Ishikawa (cell line): Measurements from ENCODE around the gene KCNIP4.

Experiments
- CREB1 ChIP-seq: IDR thresholded peaks from 2 replicates; pipeline ENCODE4 v1.6.1; 2012; ENCODE audit warnings: low read depth
- EP300 ChIP-seq: IDR thresholded peaks from 2 replicates; pipeline ENCODE4 v1.6.1; 2012; ENCODE audit warnings: borderline replicate concordance
- FOXM1 ChIP-seq: IDR thresholded peaks from 2 replicates; pipeline ENCODE4 v1.6.1; 2012; ENCODE audit warnings: low read depth, borderline replicate concordance
- ZBTB7A ChIP-seq: IDR thresholded peaks from 2 replicates; pipeline ENCODE4 v1.6.1; 2012; ENCODE audit warnings: low read depth
- TF ChIP-seq, protein P1 (sequence below): IDR thresholded peaks from 2 replicates; pipeline ENCODE4 v1.6.1; 2012; ENCODE audit warnings: low read depth, mild to moderate bottlenecking
- TF ChIP-seq, protein P2 (sequence below): IDR thresholded peaks from 2 replicates; pipeline ENCODE4 v1.6.1; 2012

DNA sequence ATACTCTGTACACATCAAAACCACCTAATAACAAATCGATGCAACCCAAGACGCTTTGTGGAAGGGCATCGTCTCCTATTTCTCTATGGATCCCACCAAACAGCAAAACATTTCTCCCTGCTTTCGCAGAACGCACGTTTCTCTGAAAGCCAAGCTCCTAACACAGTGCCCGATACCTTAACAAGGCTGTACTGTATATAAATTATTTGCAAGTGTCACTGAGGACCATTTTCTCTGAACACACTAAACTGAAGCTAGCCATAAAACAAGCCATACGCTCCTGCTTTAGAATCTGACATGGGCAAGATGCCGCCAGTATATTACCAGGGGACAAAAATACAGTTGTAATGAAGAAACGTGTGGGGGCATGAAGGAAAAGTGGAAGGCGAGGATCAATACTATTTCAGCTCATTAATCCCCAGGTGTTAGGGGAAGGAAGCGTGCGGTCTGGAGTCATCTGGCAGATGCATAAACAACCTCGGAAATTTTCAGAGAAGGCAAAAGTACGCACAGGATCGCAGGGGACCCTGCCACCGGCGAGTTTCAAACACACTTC, 703 bp downstream of the KCNIP4 start:
- no peak for TF ChIP-seq CREB1
- TF ChIP-seq, protein P1, sequence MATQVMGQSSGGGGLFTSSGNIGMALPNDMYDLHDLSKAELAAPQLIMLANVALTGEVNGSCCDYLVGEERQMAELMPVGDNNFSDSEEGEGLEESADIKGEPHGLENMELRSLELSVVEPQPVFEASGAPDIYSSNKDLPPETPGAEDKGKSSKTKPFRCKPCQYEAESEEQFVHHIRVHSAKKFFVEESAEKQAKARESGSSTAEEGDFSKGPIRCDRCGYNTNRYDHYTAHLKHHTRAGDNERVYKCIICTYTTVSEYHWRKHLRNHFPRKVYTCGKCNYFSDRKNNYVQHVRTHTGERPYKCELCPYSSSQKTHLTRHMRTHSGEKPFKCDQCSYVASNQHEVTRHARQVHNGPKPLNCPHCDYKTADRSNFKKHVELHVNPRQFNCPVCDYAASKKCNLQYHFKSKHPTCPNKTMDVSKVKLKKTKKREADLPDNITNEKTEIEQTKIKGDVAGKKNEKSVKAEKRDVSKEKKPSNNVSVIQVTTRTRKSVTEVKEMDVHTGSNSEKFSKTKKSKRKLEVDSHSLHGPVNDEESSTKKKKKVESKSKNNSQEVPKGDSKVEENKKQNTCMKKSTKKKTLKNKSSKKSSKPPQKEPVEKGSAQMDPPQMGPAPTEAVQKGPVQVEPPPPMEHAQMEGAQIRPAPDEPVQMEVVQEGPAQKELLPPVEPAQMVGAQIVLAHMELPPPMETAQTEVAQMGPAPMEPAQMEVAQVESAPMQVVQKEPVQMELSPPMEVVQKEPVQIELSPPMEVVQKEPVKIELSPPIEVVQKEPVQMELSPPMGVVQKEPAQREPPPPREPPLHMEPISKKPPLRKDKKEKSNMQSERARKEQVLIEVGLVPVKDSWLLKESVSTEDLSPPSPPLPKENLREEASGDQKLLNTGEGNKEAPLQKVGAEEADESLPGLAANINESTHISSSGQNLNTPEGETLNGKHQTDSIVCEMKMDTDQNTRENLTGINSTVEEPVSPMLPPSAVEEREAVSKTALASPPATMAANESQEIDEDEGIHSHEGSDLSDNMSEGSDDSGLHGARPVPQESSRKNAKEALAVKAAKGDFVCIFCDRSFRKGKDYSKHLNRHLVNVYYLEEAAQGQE = no peak
- TF ChIP-seq EP300 = no peak
- TF ChIP-seq FOXM1 = no peak
- TF ChIP-seq ZBTB7A = no peak
- TF ChIP-seq, protein P2, sequence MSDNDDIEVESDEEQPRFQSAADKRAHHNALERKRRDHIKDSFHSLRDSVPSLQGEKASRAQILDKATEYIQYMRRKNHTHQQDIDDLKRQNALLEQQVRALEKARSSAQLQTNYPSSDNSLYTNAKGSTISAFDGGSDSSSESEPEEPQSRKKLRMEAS = no peak
